HEK293 (cell line): ENCODE measurements around the gene DCST2.

Experiments
- BCL11B ChIP-seq: fragments of 450-650 bp; formaldehyde crosslinking; IDR thresholded peaks from 2 replicates; pipeline ENCODE4 v1.5.1; 2016; ENCODE audit warnings: low read depth, missing biosample characterization, missing genetic modification characterization
- IKZF3 ChIP-seq: fragments of 450-650 bp; IDR thresholded peaks from 2 replicates; pipeline ENCODE4 v1.5.0; 2018; ENCODE audit warnings: missing biosample characterization, mild to moderate bottlenecking, missing genetic modification characterization, moderate library complexity
- KLF16 ChIP-seq: fragments of 450-650 bp; formaldehyde crosslinking; IDR thresholded peaks from 2 replicates; pipeline ENCODE4 v1.5.1; 2017; ENCODE audit warnings: missing biosample characterization, missing genetic modification characterization
- MZF1 ChIP-seq: fragments of 450-650 bp; formaldehyde crosslinking; IDR thresholded peaks from 2 replicates; pipeline ENCODE4 v1.5.1; 2017; ENCODE audit warnings: missing biosample characterization, missing genetic modification characterization, borderline replicate concordance
- SP2 ChIP-seq: fragments of 450-650 bp; formaldehyde crosslinking; IDR thresholded peaks from 2 replicates; pipeline ENCODE4 v1.5.1; 2016; ENCODE audit warnings: missing biosample characterization, missing genetic modification characterization
- SP7 ChIP-seq: fragments of 450-650 bp; formaldehyde crosslinking; IDR thresholded peaks from 2 replicates; pipeline ENCODE4 v1.5.1; 2016; ENCODE audit warnings: missing biosample characterization, missing genetic modification characterization
- ZBTB26 ChIP-seq: fragments of 450-650 bp; formaldehyde crosslinking; optimal IDR thresholded peaks from 2 replicates; pipeline ENCODE3; 2016; ENCODE audit warnings: missing biosample characterization, mild to moderate bottlenecking, missing genetic modification characterization
- ZBTB48 ChIP-seq: fragments of 450-650 bp; formaldehyde crosslinking; IDR thresholded peaks from 2 replicates; pipeline ENCODE4 v1.5.1; 2016; ENCODE audit warnings: missing biosample characterization, missing genetic modification characterization
- ZBTB6 ChIP-seq: fragments of 450-650 bp; formaldehyde crosslinking; IDR thresholded peaks from 2 replicates; pipeline ENCODE4 v1.5.1; 2017; ENCODE audit warnings: missing biosample characterization, missing genetic modification characterization
- ZEB2 ChIP-seq: fragments of 450-650 bp; formaldehyde crosslinking; IDR thresholded peaks from 2 replicates; pipeline ENCODE4 v1.5.1; 2016; ENCODE audit warnings: missing biosample characterization, missing genetic modification characterization
- ZFP37 ChIP-seq: fragments of 450-650 bp; formaldehyde crosslinking; IDR thresholded peaks from 2 replicates; pipeline ENCODE4 v1.5.1; 2016; ENCODE audit warnings: missing biosample characterization, missing genetic modification characterization
- ZNF112 ChIP-seq: fragments of 450-650 bp; formaldehyde crosslinking; IDR thresholded peaks from 2 replicates; pipeline ENCODE4 v1.5.0; 2017; ENCODE audit warnings: missing biosample characterization, missing genetic modification characterization
- ZNF114 ChIP-seq: fragments of 450-650 bp; formaldehyde crosslinking; IDR thresholded peaks from 2 replicates; pipeline ENCODE4 v1.5.0; 2017; ENCODE audit warnings: missing biosample characterization, missing genetic modification characterization
- ZNF24 ChIP-seq: fragments of 450-650 bp; formaldehyde crosslinking; IDR thresholded peaks from 2 replicates; pipeline ENCODE4 v1.5.1; 2016; ENCODE audit warnings: missing biosample characterization, missing genetic modification characterization
- ZNF280D ChIP-seq: fragments of 450-650 bp; formaldehyde crosslinking; IDR thresholded peaks from 2 replicates; pipeline ENCODE4 v1.5.1; 2016; ENCODE audit warnings: missing biosample characterization, missing genetic modification characterization
- ZNF37A ChIP-seq: fragments of 450-650 bp; IDR thresholded peaks from 2 replicates; pipeline ENCODE4 v1.5.1; 2018; ENCODE audit warnings: missing biosample characterization, missing genetic modification characterization
- ZNF398 ChIP-seq: fragments of 450-650 bp; formaldehyde crosslinking; IDR thresholded peaks from 2 replicates; pipeline ENCODE4 v1.5.1; 2017; ENCODE audit warnings: missing biosample characterization, missing genetic modification characterization
- ZNF449 ChIP-seq: fragments of 450-650 bp; formaldehyde crosslinking; IDR thresholded peaks from 2 replicates; pipeline ENCODE4 v1.5.1; 2017; ENCODE audit warnings: missing biosample characterization, mild to moderate bottlenecking, missing genetic modification characterization, moderate library complexity
- ZNF558 ChIP-seq: fragments of 450-650 bp; formaldehyde crosslinking; IDR thresholded peaks from 2 replicates; pipeline ENCODE4 v1.5.1; 2016; ENCODE audit warnings: missing biosample characterization, missing genetic modification characterization
- ZNF600 ChIP-seq: fragments of 450-650 bp; formaldehyde crosslinking; IDR thresholded peaks from 2 replicates; pipeline ENCODE4 v1.5.1; 2016; ENCODE audit warnings: missing biosample characterization, missing genetic modification characterization
- ZNF747 ChIP-seq: fragments of 450-650 bp; formaldehyde crosslinking; IDR thresholded peaks from 2 replicates; pipeline ENCODE4 v1.5.1; 2016; ENCODE audit warnings: missing biosample characterization, missing genetic modification characterization
- ZNF76 ChIP-seq: fragments of 450-650 bp; formaldehyde crosslinking; IDR thresholded peaks from 2 replicates; pipeline ENCODE4; 2016; ENCODE audit warnings: low read depth, missing biosample characterization, missing genetic modification characterization, borderline replicate concordance

The DCST2 gene

GRCh38 chr1:155000726-155001424, 32.7 kb downstream of the DCST2 start (continued):
- TF ChIP-seq BCL11B (tag by site-specific recombination) (peak; percentile 96), ZNF112 (tag by site-specific recombination) (no peak), KLF16 (peak; percentile 98), ZNF600 (tag by site-specific recombination) (peak; percentile 78), SP7 (tag by site-specific recombination) (peak; percentile 95), ZNF37A (tag by site-specific recombination) (no peak; the same call in 1 of the 2 replicates), ZBTB48 (tag by site-specific recombination) (peak; percentile 90), ZBTB6 (tag by site-specific recombination) (peak; percentile 84), ZNF449 (peak; percentile 63; the same call in 1 of the 2 replicates), ZNF24 (tag by site-specific recombination) (peak; percentile 97), MZF1 (peak; percentile 47; the same call in 1 of the 2 replicates), SP2 (tag by site-specific recombination) (peak; percentile 89), IKZF3 (tag by site-specific recombination) (peak; percentile 62), ZEB2 (peak; percentile 98), ZBTB26 (tag by site-specific recombination) (peak; percentile 76), ZNF398 (tag by site-specific recombination) (peak; percentile 99), ZNF114 (tag by site-specific recombination) (no peak), ZNF76 (peak; percentile 77), ZFP37 (tag by site-specific recombination) (peak; percentile 99), ZNF280D (tag by site-specific recombination) (peak; percentile 87; the same call in 1 of the 2 replicates), ZNF558 (tag by site-specific recombination) (peak; percentile 68), ZNF747 (tag by site-specific recombination) (no peak)
- TF ChIP-seq, all 188 proteins: peak for 94
